Stimulated activated CD8-positive, alpha-beta memory T cell treated with anti-CD3 and anti-CD28 coated beads, Interleukin-2, amount 100 ng/mL, for 1 hour (primary cell): Measurements from ENCODE around the gene PADI1.

Experiments
- DNase-seq, 2 donors: peaks; one replicate each; pipeline ENCODE4 v3.0.0-alpha.2; 2020; ENCODE audit warnings: low read depth in 2 of 2

The PADI1 gene

GRCh38 chr1:17204546-17205440, at the start of gene PADI1:
Gene PADI1 (plus strand): TSS chr1:17205128. CDS start chr1:17205218, 90 bp downstream.
- no peak for DNase-seq

GRCh38 chr1:17155257-17155920, 49.5 kb upstream of the PADI1 start:
- no peak for DNase-seq

GRCh38 chr1:17156108-17156507, 48.8 kb upstream of the PADI1 start:
- no peak for DNase-seq

GRCh38 chr1:17158961-17159360, 46.0 kb upstream of the PADI1 start:
- no peak for DNase-seq

GRCh38 chr1:17161137-17161740, 43.7 kb upstream of the PADI1 start:
- no peak for DNase-seq

GRCh38 chr1:17161926-17162800, 42.8 kb upstream of the PADI1 start:
- DNase-seq: no peak

- DNase-seq: no peak
These were observed 42.0 kb upstream of the PADI1 start for GRCh38 chr1:17162941-17163340.

- no peak for DNase-seq
These were observed 41.6 kb upstream of the PADI1 start for GRCh38 chr1:17163371-17163770.

- no peak for DNase-seq
These were observed 40.9 kb upstream of the PADI1 start for GRCh38 chr1:17163789-17164666.

- no peak for DNase-seq
These were observed 39.1 kb upstream of the PADI1 start for GRCh38 chr1:17165823-17166222.

- no peak for DNase-seq
These were observed 37.7 kb upstream of the PADI1 start for GRCh38 chr1:17167041-17167785.

GRCh38 chr1:17167786-17168090, 37.2 kb upstream of the PADI1 start:
- no peak for DNase-seq

GRCh38 chr1:17168091-17168876, 36.6 kb upstream of the PADI1 start:
- no peak for DNase-seq

- no peak for DNase-seq
These were observed 34.4 kb upstream of the PADI1 start for GRCh38 chr1:17170571-17170970.

- no peak for DNase-seq
These were observed 31.7 kb upstream of the PADI1 start for GRCh38 chr1:17173217-17173616.

- no peak for DNase-seq
These were observed 28.4 kb upstream of the PADI1 start for GRCh38 chr1:17176306-17177061.

- no peak for DNase-seq
These were observed 27.3 kb upstream of the PADI1 start for GRCh38 chr1:17177651-17178050.

- no peak for DNase-seq
These were observed 23.0 kb upstream of the PADI1 start for GRCh38 chr1:17181781-17182464.
